Measurements from ENCODE around the gene EVI2B. TPM values are rescaled to one million over a fixed set of nuclear protein-coding genes. Genes with fewer than 3 reads are reported as not detected.
"Not testable (repeated sequence)": the region's sequence is repeated elsewhere in the genome, so short reads cannot be mapped to it uniquely, and the experiment has no call there.

EVI2B gene
- total RNA-seq, 1 donor from 2014 or later: not detected

DNA sequence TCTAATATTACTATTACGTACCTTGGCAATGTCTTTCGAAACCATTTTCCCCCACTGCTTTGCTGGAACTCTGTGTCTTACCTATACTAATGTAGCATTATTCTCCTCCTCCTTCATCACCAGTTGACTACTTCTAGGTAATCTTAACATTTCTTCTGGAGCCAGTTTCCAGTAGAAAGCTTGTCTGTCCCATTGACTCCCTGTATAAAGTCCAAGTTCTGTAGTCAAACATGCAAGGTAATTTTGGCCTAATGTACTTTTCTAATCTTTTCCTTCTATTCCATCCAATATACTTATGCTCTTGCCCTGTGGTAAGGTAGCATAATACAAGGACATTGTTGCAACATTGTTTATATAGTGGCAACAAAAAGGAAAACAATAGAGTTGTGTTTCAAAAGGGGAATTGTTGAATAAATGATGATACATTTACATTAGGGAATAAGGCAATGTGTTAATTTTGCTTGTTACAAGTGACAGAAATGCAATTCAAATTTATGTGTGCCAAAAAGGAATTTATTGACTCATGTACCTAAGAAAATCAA is 44.7 kb downstream of the EVI2B start:
- Mint-ChIP-seq H3K27ac (peak overlapping the region; percentile 93), H3K27me3 (ENCODE audit: low read depth) (no peaks in the 10 kb centered on the region), H3K36me3 (peaks cover 51% of the 10 kb centered on the region), H3K9me3 (no peaks in the 10 kb centered on the region), H3K4me1 (peaks cover 11% of the 10 kb centered on the region), H3K4me3 (no peak overlapping the region)
- DNase-seq (ENCODE audit: low spot score in 2 of 2, unreplicated experiment in 2 of 2): no peak
- TF ChIP-seq, protein P1, sequence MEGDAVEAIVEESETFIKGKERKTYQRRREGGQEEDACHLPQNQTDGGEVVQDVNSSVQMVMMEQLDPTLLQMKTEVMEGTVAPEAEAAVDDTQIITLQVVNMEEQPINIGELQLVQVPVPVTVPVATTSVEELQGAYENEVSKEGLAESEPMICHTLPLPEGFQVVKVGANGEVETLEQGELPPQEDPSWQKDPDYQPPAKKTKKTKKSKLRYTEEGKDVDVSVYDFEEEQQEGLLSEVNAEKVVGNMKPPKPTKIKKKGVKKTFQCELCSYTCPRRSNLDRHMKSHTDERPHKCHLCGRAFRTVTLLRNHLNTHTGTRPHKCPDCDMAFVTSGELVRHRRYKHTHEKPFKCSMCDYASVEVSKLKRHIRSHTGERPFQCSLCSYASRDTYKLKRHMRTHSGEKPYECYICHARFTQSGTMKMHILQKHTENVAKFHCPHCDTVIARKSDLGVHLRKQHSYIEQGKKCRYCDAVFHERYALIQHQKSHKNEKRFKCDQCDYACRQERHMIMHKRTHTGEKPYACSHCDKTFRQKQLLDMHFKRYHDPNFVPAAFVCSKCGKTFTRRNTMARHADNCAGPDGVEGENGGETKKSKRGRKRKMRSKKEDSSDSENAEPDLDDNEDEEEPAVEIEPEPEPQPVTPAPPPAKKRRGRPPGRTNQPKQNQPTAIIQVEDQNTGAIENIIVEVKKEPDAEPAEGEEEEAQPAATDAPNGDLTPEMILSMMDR (IDR thresholded peaks at IDR 0.05; ENCODE audit: unreplicated experiment): no peak

- Mint-ChIP-seq H3K4me1 (peaks cover 8% of the 10 kb centered on the region), H3K27ac (no peak overlapping the region), H3K27me3 (ENCODE audit: low read depth) (no peaks in the 10 kb centered on the region), H3K9me3 (no peaks in the 10 kb centered on the region), H3K4me3 (no peak overlapping the region), H3K36me3 (peaks cover 56% of the 10 kb centered on the region)
- TF ChIP-seq, protein P1 (IDR thresholded peaks at IDR 0.05; ENCODE audit: unreplicated experiment): no peak
- no peak for DNase-seq (ENCODE audit: low spot score in 2 of 2, unreplicated experiment in 2 of 2)
Observed at GRCh38 chr17:31266042-31266441, 47.8 kb downstream of the EVI2B start.

DNA sequence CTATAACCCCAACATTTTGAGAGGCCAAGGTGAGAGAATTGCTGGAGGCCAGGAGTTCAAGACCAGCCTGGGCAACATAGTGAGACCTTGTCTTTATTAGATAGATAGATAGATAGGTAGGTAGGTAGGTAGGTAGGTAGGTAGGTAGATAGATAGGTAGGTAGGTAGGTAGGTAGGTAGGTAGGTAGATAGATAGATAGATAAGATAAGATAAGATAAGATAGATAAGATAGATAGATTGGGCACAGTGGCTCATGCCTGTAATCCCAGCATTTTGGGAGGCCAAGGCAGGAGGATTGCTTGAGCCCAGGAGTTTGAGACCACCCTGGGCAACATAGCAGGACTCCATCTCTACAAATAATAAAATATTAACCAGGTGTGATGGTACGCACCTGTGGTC is 50.9 kb downstream of the EVI2B start:
- H3K27ac Mint-ChIP-seq; H3K27me3 Mint-ChIP-seq (ENCODE audit: low read depth); DNase-seq (ENCODE audit: low spot score in 2 of 2, unreplicated experiment in 2 of 2); H3K9me3 Mint-ChIP-seq; H3K4me3 Mint-ChIP-seq: not testable (repeated sequence)
- H3K36me3 Mint-ChIP-seq: peaks cover 42% of the 10 kb centered on the region
- peaks cover 11% of the 10 kb centered on the region for H3K4me1 Mint-ChIP-seq

GRCh38 chr17:31261601-31262000 is 52.3 kb downstream of the EVI2B start:
- no peak overlapping the region for H3K27ac Mint-ChIP-seq
- no peak for DNase-seq (ENCODE audit: low spot score in 2 of 2, unreplicated experiment in 2 of 2)
- TF ChIP-seq, protein P1 (IDR thresholded peaks at IDR 0.05; ENCODE audit: unreplicated experiment): no peak

GRCh38 chr17:31260151-31260550 is 53.7 kb downstream of the EVI2B start:
- TF ChIP-seq, protein P1 (IDR thresholded peaks at IDR 0.05; ENCODE audit: unreplicated experiment): no peak
- DNase-seq (ENCODE audit: low spot score in 2 of 2, unreplicated experiment in 2 of 2): no peak
- Mint-ChIP-seq H3K4me1 (peaks cover 22% of the 10 kb centered on the region), H3K27ac (peak overlapping the region; percentile 73), H3K36me3 (peaks cover 17% of the 10 kb centered on the region), H3K9me3 (no peaks in the 10 kb centered on the region), H3K4me3 (no peak overlapping the region), H3K27me3 (ENCODE audit: low read depth) (no peaks in the 10 kb centered on the region)

More at GRCh38 chr17:31261601-31262000, 52.3 kb downstream of the EVI2B start:
- Mint-ChIP-seq H3K36me3 (peaks cover 31% of the 10 kb centered on the region), H3K27me3 (ENCODE audit: low read depth) (no peaks in the 10 kb centered on the region), H3K4me3 (no peak overlapping the region), H3K9me3 (no peaks in the 10 kb centered on the region), H3K4me1 (peaks cover 13% of the 10 kb centered on the region)

GRCh38 chr17:31256936-31257335 is 56.9 kb downstream of the EVI2B start:
- DNase-seq (ENCODE audit: low spot score in 2 of 2, unreplicated experiment in 2 of 2): no peak
- Mint-ChIP-seq H3K9me3 (no peaks in the 10 kb centered on the region), H3K27me3 (ENCODE audit: low read depth) (no peaks in the 10 kb centered on the region), H3K27ac (no peak overlapping the region), H3K4me1 (peaks cover 30% of the 10 kb centered on the region), H3K4me3 (no peak overlapping the region), H3K36me3 (peaks cover 7% of the 10 kb centered on the region)
- TF ChIP-seq, protein P1 (IDR thresholded peaks at IDR 0.05; ENCODE audit: unreplicated experiment): no peak
